Measurements from ENCODE around the gene YBX3.
"Not testable (repeated sequence)": the region's sequence is repeated elsewhere in the genome, so short reads cannot be mapped to it uniquely, and the experiment has no call there.

- not testable (repeated sequence) for TF ChIP-seq CTCF (IDR thresholded peaks at IDR 0.05; ENCODE audit: poor library complexity, severe bottlenecking); EP300 (conservative IDR thresholded peaks at IDR 0.05; ENCODE audit: poor library complexity, severe bottlenecking); POLR2AphosphoS5 (IDR thresholded peaks at IDR 0.05)
- TF ChIP-seq, protein P1, sequence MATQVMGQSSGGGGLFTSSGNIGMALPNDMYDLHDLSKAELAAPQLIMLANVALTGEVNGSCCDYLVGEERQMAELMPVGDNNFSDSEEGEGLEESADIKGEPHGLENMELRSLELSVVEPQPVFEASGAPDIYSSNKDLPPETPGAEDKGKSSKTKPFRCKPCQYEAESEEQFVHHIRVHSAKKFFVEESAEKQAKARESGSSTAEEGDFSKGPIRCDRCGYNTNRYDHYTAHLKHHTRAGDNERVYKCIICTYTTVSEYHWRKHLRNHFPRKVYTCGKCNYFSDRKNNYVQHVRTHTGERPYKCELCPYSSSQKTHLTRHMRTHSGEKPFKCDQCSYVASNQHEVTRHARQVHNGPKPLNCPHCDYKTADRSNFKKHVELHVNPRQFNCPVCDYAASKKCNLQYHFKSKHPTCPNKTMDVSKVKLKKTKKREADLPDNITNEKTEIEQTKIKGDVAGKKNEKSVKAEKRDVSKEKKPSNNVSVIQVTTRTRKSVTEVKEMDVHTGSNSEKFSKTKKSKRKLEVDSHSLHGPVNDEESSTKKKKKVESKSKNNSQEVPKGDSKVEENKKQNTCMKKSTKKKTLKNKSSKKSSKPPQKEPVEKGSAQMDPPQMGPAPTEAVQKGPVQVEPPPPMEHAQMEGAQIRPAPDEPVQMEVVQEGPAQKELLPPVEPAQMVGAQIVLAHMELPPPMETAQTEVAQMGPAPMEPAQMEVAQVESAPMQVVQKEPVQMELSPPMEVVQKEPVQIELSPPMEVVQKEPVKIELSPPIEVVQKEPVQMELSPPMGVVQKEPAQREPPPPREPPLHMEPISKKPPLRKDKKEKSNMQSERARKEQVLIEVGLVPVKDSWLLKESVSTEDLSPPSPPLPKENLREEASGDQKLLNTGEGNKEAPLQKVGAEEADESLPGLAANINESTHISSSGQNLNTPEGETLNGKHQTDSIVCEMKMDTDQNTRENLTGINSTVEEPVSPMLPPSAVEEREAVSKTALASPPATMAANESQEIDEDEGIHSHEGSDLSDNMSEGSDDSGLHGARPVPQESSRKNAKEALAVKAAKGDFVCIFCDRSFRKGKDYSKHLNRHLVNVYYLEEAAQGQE (IDR thresholded peaks at IDR 0.05; ENCODE audit: borderline replicate concordance): not testable (repeated sequence)
These were observed 20.3 kb upstream of the YBX3 start for GRCh38 chr12:10743420-10743819.

All from neural cell (in vitro differentiated cells).